Endothelial cell of umbilical vein (primary cell): Measurements from ENCODE around the gene FBXO21. TPM values are rescaled to one million over a fixed set of nuclear protein-coding genes. Genes with fewer than 3 reads are reported as not detected.

Experiments used
- BruUV-seq: library from RNA; stranded (reverse); fragments of 400-500 nt; replicated peaks from 2 replicates; lab custom pipeline; 2021; lab: Mats Ljungman, UMichigan
- CTCF ChIA-PET: fragments of 300-600, 350-600 bp; sonication (Branson Sonifier 250); formaldehyde crosslinking; loops from one replicate; lab custom pipeline; 2021; ENCODE audit warnings: antibody characterized with exemption, inconsistent platforms; lab: Charles Lee
- POLR2A ChIA-PET: fragments of 300-600, 350-600 bp; sonication (Branson Sonifier 250); formaldehyde crosslinking; loops from one replicate; lab custom pipeline; 2021; ENCODE audit warnings: antibody characterized with exemption, inconsistent platforms; lab: Charles Lee
- DNase-seq: peaks from one replicate; pipeline ENCODE4 v3.0.0-alpha.2; 2011; ENCODE audit warnings: low read depth, low spot score
- FAIRE-seq: peaks from 2 replicates; lab custom pipeline; 2011; peaks lifted over from hg19 to GRCh38; lab: Jason Lieb, UNC
- H2AFZ ChIP-seq: 2 replicates; pipeline ENCODE4 v1.6.0; 2012; ENCODE audit warnings: low read depth, low read length, control low read depth, inconsistent platforms
- H3K27ac ChIP-seq: 2 replicates; pipeline ENCODE4 v1.5.1; 2011; ENCODE audit warnings: low read depth, mild to moderate bottlenecking, control low read depth, low read length, moderate library complexity; ENCODE audit not compliant: insufficient read depth
- H3K27me3 ChIP-seq, 2 experiments: 2 replicates each; pipeline versions ENCODE4 v1.6.0 to v1.6.1; 2011; ENCODE audit warnings: low read length in 2 of 2, mixed read lengths in 1 of 2; ENCODE audit not compliant: control insufficient read depth in 2 of 2, insufficient read depth in 2 of 2
- H3K36me3 ChIP-seq, 2 experiments: 2 replicates in 1 of 2; 3 replicates in 1 of 2; pipeline ENCODE4 v1.5.1; 2011; ENCODE audit warnings: low read length in 2 of 2, mild to moderate bottlenecking in 1 of 2, moderate library complexity in 1 of 2; ENCODE audit not compliant: control insufficient read depth in 2 of 2, insufficient read depth in 2 of 2; ENCODE audit errors: extremely low read depth in 1 of 2
- H3K4me1 ChIP-seq: 3 replicates; pipeline ENCODE4 v1.5.1; 2011; ENCODE audit warnings: mild to moderate bottlenecking, low read length; ENCODE audit not compliant: control insufficient read depth, insufficient read depth; ENCODE audit errors: extremely low read depth
- H3K4me2 ChIP-seq: 2 replicates; pipeline ENCODE4 v1.6.1; 2011; ENCODE audit warnings: low read length, control low read depth, mixed read lengths; ENCODE audit not compliant: insufficient read depth
- H3K4me3 ChIP-seq, 3 experiments: fragments of 200-600 bp in 1 of 3; sonication (generic), shearing (Covaris generic) in 1 of 3; replicated peaks in 1 of 3; 2 replicates each; pipeline ENCODE4 v1.5.1; 2011 to 2016; ENCODE audit warnings: control low read depth in 3 of 3, low read length in 3 of 3, mild to moderate bottlenecking in 2 of 3, inconsistent platforms in 1 of 3, low read depth in 1 of 3, moderate library complexity in 1 of 3; ENCODE audit not compliant: insufficient read depth in 1 of 3
- H3K79me2 ChIP-seq: 2 replicates; pipeline ENCODE4 v1.6.0; 2012; ENCODE audit warnings: low read length, inconsistent platforms; ENCODE audit not compliant: control insufficient read depth, insufficient read depth
- H3K9ac ChIP-seq: replicated peaks from 2 replicates; pipeline ENCODE3; 2011; ENCODE audit warnings: low read length, control low read depth; ENCODE audit not compliant: insufficient read depth; ENCODE audit errors: extremely low read depth
- H3K9me1 ChIP-seq: replicated peaks from 3 replicates; pipeline ENCODE4 v1.6.0; 2011; ENCODE audit warnings: mild to moderate bottlenecking, low read length; ENCODE audit not compliant: control insufficient read depth, insufficient read depth; ENCODE audit errors: extremely low read depth
- H3K9me3 ChIP-seq: replicated peaks from 2 replicates; pipeline ENCODE4 v1.5.1; 2012; ENCODE audit warnings: low read length, inconsistent platforms; ENCODE audit not compliant: control insufficient read depth, insufficient read depth
- H4K20me1 ChIP-seq: replicated peaks from 2 replicates; pipeline ENCODE3; 2011; ENCODE audit warnings: mild to moderate bottlenecking, low read length; ENCODE audit not compliant: control insufficient read depth, insufficient read depth; ENCODE audit errors: extremely low read depth
- EZH2 ChIP-seq: IDR thresholded peaks from 2 replicates; pipeline ENCODE4 v1.6.1; 2012; ENCODE audit warnings: borderline replicate concordance, low read depth, mild to moderate bottlenecking, moderate library complexity, low read length, inconsistent platforms; ENCODE audit not compliant: severe bottlenecking
- FOS ChIP-seq: IDR thresholded peaks from 2 replicates; pipeline ENCODE4 v1.6.1; 2011; ENCODE audit warnings: mild to moderate bottlenecking, low read length, moderate library complexity, borderline replicate concordance; ENCODE audit not compliant: insufficient read depth
- GATA2 ChIP-seq: IDR thresholded peaks from 2 replicates; pipeline ENCODE4 v1.7.0; 2011; ENCODE audit warnings: low read depth, mild to moderate bottlenecking, moderate library complexity, mixed read lengths, low read length; ENCODE audit not compliant: insufficient read length, insufficient read depth
- JUN ChIP-seq: IDR thresholded peaks from 2 replicates; pipeline ENCODE4 v1.6.1; 2011; ENCODE audit warnings: borderline replicate concordance, low read depth; ENCODE audit not compliant: insufficient read length, insufficient read depth
- MYC ChIP-seq: IDR thresholded peaks from one replicate; pipeline ENCODE4 v1.6.1; 2011; ENCODE audit warnings: mild to moderate bottlenecking, low read depth, low read length
- POLR2A ChIP-seq: IDR thresholded peaks from 2 replicates; pipeline ENCODE4 v1.6.1; 2012; ENCODE audit warnings: low read depth, mild to moderate bottlenecking, control low read depth, low read length
- POLR2AphosphoS5 ChIP-seq: IDR thresholded peaks from 2 replicates; pipeline ENCODE4 v1.6.1; 2012; ENCODE audit warnings: low read depth, mild to moderate bottlenecking, control low read depth, low read length, moderate library complexity; ENCODE audit not compliant: insufficient read depth
- dilution Hi-C: fragments of 300-500 bp; cut with MboI; formaldehyde crosslinking; loops from one replicate; pipeline ENCODE4 v1.15.0; 2019; ENCODE audit warnings: low sequenced_read_pairs; ENCODE audit not compliant: extremely low pct_ligation_motif_present
- intact Hi-C: fragments of 100-400 bp; cut with micrococcal nuclease; formaldehyde crosslinking; loops from one replicate; pipeline ENCODE4 v1.10.0; 2022
- polyA plus RNA-seq, 4 experiments: library from polyadenylated mRNA; depleted of rRNA in 3 of 4; stranded (reverse) in 3 of 4; unstranded in 1 of 4; fragments of >200 nt; gene quantifications; 2 replicates each; pipeline versions ENCODE4 v1.2.1 to v1.2.3, GENCODE V29; 2011 to 2012; ENCODE audit warnings: missing spikeins in 1 of 4
- total RNA-seq: library from RNA; stranded (reverse); gene quantifications from 2 replicates; pipeline ENCODE4 v1.2.3, GENCODE V29; 2021
- TF ChIP-seq, protein P1 (sequence below): IDR thresholded peaks from 2 replicates; pipeline ENCODE4 v1.6.1; 2011; ENCODE audit not compliant: insufficient read depth, insufficient read length
- TF ChIP-seq, protein P2 (sequence below), 2 donors: IDR thresholded peaks; 1 replicate in 1 of 2; 2 replicates in 1 of 2; pipeline ENCODE4 v1.5.1; 2011; ENCODE audit warnings: low read length in 2 of 2, mild to moderate bottlenecking in 2 of 2, moderate library complexity in 2 of 2, control low read depth in 1 of 2, inconsistent platforms in 1 of 2, low read depth in 1 of 2; ENCODE audit not compliant: insufficient read depth in 1 of 2; ENCODE audit errors: extremely low read depth in 1 of 2

Gene FBXO21
- total and polyA plus RNA-seq, 2 donors (not counting 3 experiments of a cell fraction or from before 2014, with no cell fraction given): 41.6 to 66.7 TPM

- no peak overlapping the region for H3K27ac ChIP-seq
- H3K9me3 ChIP-seq: no peaks in the 10 kb centered on the region
- DNase-seq: no peak
- no TSS peak for BruUV-seq
- H3K36me3 ChIP-seq: peaks cover 18 to 33% of the 10 kb centered on the region in 2 experiments
- no peak overlapping the region for H2AFZ ChIP-seq
- no peaks in the 10 kb centered on the region for H3K27me3 ChIP-seq
- no peak overlapping the region for H3K4me2 ChIP-seq
- no peaks in the 10 kb centered on the region for H3K9me1 ChIP-seq
- POLR2A ChIA-PET: no interaction called here
- CTCF ChIA-PET: no interaction called here
- no peak for FAIRE-seq
- intact Hi-C loops: no loop called here
- no peak overlapping the region for H3K4me3 ChIP-seq
- H3K4me1 ChIP-seq: no peaks in the 10 kb centered on the region
- TF ChIP-seq, protein P1, sequence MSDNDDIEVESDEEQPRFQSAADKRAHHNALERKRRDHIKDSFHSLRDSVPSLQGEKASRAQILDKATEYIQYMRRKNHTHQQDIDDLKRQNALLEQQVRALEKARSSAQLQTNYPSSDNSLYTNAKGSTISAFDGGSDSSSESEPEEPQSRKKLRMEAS: no peak
- no peak for TF ChIP-seq EZH2
- no peak for TF ChIP-seq GATA2
- TF ChIP-seq FOS: no peak
- TF ChIP-seq POLR2AphosphoS5: no peak
- TF ChIP-seq, protein P2, sequence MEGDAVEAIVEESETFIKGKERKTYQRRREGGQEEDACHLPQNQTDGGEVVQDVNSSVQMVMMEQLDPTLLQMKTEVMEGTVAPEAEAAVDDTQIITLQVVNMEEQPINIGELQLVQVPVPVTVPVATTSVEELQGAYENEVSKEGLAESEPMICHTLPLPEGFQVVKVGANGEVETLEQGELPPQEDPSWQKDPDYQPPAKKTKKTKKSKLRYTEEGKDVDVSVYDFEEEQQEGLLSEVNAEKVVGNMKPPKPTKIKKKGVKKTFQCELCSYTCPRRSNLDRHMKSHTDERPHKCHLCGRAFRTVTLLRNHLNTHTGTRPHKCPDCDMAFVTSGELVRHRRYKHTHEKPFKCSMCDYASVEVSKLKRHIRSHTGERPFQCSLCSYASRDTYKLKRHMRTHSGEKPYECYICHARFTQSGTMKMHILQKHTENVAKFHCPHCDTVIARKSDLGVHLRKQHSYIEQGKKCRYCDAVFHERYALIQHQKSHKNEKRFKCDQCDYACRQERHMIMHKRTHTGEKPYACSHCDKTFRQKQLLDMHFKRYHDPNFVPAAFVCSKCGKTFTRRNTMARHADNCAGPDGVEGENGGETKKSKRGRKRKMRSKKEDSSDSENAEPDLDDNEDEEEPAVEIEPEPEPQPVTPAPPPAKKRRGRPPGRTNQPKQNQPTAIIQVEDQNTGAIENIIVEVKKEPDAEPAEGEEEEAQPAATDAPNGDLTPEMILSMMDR (IDR thresholded peaks at IDR 0.05; ENCODE audit: extremely low read depth in 1 of 2, insufficient read depth in 1 of 2, low read depth in 1 of 2, low read length in 2 of 2): no peak
- no peak for TF ChIP-seq POLR2A
- TF ChIP-seq MYC: no peak
- no peak for TF ChIP-seq JUN
- H3K79me2 ChIP-seq: no peaks in the 10 kb centered on the region
- H4K20me1 ChIP-seq: no peaks in the 10 kb centered on the region
- no peak overlapping the region for H3K9ac ChIP-seq
- dilution Hi-C loops: no loop called here
These were observed 20.7 kb downstream of the FBXO21 start for GRCh38 chr12:117169548-117169947.
